Measurements from ENCODE around the gene CARNS1.

DNA sequence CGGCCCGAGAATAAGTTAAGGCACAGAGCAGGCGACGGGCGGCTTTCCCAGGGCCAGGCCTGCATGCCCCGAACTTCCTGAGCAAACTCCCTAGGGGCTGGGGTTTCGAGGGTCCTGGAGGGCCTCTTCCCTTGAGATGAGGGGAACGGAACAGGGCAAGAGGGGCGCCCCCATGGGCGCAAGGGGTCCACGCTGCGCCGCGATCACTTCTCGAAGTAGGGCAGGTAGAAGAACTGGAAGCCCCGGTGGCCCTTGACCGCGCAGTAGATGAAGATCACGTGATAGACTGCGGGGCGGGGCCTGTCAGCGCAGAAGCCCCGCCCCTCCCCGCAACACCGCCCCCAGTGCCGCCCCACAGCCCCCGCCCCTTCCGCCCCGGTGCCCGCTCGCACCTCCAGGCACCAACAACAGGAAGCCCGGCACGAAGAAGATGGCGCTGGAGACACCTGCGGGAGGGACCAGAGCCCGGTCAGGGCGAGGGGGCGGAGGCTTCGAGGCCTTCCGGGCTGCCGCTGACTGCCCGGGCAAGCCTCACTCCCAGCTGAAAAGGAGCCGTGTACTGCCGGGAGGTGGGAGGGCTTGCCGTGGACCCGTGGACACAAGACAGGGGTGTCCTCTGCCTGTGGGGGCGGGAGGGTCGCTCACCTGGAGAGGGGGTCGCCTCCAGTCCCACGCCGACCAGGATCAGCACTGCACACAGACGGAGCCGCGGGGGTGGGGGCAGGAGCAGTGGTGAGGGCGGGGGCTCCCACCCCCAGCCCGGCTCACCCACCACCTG, 49.1 kb downstream of the CARNS1 start:
- TF ChIP-seq, protein P1, sequence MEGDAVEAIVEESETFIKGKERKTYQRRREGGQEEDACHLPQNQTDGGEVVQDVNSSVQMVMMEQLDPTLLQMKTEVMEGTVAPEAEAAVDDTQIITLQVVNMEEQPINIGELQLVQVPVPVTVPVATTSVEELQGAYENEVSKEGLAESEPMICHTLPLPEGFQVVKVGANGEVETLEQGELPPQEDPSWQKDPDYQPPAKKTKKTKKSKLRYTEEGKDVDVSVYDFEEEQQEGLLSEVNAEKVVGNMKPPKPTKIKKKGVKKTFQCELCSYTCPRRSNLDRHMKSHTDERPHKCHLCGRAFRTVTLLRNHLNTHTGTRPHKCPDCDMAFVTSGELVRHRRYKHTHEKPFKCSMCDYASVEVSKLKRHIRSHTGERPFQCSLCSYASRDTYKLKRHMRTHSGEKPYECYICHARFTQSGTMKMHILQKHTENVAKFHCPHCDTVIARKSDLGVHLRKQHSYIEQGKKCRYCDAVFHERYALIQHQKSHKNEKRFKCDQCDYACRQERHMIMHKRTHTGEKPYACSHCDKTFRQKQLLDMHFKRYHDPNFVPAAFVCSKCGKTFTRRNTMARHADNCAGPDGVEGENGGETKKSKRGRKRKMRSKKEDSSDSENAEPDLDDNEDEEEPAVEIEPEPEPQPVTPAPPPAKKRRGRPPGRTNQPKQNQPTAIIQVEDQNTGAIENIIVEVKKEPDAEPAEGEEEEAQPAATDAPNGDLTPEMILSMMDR (IDR thresholded peaks at IDR 0.05): no peak
- no peak for TF ChIP-seq EP300 (IDR thresholded peaks at IDR 0.05)
